ENCODE results near the gene AURKAIP1.
A peak's percentile ranks its signal among the peaks of the same experiment; 100 is the strongest.

Gene AURKAIP1

DNA sequence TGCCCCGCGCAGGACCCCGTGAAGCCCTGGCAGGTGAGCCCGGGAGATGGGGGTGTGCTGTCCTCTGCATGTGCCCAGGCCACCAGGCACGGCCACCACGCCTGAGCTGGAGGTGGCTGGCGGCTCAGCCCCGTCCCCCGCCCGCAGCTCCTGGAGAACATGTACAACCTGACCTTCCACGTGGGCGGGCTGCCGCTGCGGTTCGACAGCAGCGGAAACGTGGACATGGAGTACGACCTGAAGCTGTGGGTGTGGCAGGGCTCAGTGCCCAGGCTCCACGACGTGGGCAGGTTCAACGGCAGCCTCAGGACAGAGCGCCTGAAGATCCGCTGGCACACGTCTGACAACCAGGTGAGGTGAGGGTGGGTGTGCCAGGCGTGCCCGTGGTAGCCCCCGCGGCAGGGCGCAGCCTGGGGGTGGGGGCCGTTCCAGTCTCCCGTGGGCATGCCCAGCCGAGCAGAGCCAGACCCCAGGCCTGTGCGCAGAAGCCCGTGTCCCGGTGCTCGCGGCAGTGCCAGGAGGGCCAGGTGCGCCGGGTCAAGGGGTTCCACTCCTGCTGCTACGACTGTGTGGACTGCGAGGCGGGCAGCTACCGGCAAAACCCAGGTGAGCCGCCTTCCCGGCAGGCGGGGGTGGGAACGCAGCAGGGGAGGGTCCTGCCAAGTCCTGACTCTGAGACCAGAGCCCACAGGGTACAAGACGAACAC is 42.1 kb downstream of the AURKAIP1 start:
- no peak for DNase-seq (ENCODE audit: low spot score)

DNA sequence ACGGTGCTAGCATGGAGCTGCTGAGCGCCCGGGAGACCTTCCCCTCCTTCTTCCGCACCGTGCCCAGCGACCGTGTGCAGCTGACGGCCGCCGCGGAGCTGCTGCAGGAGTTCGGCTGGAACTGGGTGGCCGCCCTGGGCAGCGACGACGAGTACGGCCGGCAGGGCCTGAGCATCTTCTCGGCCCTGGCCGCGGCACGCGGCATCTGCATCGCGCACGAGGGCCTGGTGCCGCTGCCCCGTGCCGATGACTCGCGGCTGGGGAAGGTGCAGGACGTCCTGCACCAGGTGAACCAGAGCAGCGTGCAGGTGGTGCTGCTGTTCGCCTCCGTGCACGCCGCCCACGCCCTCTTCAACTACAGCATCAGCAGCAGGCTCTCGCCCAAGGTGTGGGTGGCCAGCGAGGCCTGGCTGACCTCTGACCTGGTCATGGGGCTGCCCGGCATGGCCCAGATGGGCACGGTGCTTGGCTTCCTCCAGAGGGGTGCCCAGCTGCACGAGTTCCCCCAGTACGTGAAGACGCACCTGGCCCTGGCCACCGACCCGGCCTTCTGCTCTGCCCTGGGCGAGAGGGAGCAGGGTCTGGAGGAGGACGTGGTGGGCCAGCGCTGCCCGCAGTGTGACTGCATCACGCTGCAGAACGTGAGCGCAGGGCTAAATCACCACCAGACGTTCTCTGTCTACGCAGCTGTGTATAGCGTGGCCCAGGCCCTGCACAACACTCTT is 42.8 kb downstream of the AURKAIP1 start:
- no peak for DNase-seq (ENCODE audit: low spot score)

DNA sequence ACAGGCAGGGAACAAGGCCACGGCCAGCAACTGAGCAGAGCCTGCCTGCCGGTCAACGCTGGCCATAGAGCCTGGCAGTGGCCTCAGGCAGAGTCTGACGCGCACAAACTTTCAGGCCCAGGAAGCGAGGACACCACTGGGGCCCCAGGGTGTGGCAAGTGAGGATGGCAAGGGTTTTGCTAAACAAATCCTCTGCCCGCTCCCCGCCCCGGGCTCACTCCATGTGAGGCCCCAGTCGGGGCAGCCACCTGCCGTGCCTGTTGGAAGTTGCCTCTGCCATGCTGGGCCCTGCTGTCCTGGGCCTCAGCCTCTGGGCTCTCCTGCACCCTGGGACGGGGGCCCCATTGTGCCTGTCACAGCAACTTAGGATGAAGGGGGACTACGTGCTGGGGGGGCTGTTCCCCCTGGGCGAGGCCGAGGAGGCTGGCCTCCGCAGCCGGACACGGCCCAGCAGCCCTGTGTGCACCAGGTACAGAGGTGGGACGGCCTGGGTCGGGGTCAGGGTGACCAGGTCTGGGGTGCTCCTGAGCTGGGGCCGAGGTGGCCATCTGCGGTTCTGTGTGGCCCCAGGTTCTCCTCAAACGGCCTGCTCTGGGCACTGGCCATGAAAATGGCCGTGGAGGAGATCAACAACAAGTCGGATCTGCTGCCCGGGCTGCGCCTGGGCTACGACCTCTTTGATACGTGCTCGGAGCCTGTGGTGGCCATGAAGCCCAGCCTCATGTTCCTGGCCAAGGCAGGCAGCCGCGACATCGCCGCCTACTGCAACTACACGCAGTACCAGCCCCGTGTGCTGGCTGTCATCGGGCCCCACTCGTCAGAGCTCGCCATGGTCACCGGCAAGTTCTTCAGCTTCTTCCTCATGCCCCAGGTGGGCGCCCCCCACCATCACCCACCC is 43.7 kb downstream of the AURKAIP1 start, which contains the start of gene TAS1R3:
TAS1R3 (plus strand) TSS at position 213 of the 898 bp plus-strand sequence; CDS start at position 279, 66 bp downstream.
- no peak for DNase-seq (ENCODE audit: low spot score)

DNA sequence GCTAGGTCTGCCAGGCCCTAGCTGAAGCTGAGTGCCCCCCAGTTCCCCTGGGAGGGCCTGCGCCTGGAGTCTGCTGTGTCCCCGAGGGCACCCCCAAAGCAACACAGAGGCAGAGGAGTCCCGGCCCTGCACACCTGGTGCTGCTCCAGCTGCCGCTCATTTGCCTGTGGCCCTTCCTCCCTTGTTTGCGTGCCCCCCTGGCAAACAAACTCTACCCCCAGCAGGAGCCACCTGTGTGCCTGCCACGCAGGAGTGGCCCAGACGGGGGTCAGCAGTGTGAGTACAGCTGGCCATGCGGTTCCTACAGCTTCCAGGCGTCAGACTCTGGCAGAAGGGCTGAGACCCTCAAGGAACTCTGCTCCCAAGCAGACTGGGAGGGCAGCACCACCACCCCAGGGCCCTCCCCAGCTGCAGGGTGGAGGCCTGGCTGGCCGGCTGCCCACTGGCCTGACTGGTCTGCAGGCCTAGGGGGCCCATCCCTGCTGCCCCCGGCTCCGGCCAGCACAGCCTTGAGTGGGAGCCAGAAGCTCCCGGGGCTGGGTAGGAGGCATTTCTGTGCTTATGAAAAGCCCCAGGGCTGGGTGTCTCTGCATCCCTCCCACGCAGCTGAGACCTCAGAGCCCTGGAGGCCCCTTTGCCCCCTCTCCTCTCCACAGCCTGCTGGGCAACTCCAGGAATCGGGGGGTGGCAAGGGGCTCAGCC is 44.5 kb downstream of the AURKAIP1 start:
- DNase-seq (ENCODE audit: low spot score): no peak

DNA sequence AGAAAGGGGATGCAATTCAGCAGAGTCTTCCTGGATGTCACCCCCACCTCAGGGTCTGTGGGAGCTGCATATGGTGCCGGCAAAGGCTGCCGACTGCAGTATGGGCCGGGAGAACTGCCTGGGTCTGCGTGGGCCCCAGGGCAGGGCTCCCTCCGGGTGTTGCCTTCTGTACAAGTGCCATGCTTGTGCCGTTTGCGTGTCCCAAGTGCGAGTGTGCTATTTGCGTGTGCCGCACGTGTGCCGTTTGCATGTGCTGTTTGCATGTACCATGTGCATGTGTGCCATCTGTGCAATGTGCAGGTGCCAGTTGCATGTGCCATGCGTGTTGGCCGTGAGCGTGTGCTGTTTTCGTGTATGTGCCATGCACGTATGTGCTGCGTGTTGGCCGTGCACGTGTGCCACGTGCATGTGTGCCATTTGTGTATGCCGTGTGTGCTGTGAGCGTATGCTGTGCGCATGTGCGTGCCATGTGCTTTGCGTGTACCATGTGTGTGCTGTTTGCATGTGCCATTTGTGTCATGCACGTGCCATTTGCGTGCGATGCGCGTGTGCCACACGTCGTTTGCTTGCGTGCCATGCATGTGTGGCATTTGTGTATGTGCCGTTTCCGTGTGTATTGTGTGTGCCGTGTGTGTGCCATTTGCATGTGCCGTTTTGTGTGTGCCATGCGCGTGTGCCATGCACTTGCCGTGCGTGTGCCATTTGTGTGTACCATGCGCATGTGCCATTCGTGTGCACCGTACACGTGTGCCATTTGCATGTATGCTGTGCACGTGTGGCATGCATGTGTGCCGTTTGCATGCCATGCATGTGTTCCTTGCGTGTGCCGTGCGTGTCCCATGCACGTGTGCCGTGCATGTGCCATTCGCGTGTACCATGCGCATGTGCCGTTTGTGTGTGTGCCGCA is 45.5 kb downstream of the AURKAIP1 start:
- no peak for DNase-seq (ENCODE audit: low spot score)

DNA sequence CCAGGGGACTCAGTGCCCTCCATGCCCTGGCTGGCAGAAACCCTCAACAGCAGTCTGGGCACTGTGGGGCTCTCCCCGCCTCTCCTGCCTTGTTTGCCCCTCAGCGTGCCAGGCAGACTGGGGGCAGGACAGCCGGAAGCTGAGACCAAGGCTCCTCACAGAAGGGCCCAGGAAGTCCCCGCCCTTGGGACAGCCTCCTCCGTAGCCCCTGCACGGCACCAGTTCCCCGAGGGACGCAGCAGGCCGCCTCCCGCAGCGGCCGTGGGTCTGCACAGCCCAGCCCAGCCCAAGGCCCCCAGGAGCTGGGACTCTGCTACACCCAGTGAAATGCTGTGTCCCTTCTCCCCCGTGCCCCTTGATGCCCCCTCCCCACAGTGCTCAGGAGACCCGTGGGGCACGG is 46.8 kb downstream of the AURKAIP1 start:
- no peak for DNase-seq (ENCODE audit: low spot score)

DNA sequence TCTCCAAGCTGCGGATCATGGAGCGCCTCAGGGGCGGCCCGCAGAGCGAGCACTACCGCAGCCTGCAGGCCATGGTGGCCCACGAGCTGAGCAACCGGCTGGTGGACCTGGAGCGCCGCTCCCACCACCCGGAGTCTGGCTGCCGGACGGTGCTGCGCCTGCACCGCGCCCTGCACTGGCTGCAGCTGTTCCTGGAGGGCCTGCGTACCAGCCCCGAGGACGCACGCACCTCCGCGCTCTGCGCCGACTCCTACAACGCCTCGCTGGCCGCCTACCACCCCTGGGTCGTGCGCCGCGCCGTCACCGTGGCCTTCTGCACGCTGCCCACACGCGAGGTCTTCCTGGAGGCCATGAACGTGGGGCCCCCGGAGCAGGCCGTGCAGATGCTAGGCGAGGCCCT is 47.7 kb downstream of the AURKAIP1 start:
- DNase-seq (ENCODE audit: low spot score): no peak

DNA sequence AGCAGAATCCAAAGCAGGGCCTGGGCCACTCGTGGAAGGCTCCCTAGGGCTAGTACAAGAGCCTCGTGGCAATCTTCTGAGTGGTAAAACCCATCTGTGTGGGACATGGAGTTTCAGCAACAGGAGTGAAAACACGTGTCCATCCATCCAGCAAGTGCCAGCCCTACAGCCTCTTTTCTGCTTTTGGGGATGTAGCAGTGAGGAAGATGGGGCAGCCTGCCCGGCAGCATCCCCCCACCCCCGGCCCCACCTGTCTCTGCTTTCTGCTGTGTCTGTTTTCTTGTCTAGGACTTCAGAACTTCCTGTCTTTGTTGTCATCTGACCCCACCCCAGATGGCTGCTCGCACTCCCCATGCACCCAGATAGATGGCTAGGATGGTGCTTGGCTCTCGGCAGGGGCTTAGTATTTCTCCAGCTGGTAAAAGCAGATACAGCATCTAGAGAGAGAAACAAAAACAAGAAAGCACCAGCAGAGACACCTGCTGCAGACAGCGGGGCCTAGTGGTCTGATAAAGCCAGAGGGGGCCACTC is 48.9 kb downstream of the AURKAIP1 start:
- no peak for DNase-seq (ENCODE audit: low spot score)

DNA sequence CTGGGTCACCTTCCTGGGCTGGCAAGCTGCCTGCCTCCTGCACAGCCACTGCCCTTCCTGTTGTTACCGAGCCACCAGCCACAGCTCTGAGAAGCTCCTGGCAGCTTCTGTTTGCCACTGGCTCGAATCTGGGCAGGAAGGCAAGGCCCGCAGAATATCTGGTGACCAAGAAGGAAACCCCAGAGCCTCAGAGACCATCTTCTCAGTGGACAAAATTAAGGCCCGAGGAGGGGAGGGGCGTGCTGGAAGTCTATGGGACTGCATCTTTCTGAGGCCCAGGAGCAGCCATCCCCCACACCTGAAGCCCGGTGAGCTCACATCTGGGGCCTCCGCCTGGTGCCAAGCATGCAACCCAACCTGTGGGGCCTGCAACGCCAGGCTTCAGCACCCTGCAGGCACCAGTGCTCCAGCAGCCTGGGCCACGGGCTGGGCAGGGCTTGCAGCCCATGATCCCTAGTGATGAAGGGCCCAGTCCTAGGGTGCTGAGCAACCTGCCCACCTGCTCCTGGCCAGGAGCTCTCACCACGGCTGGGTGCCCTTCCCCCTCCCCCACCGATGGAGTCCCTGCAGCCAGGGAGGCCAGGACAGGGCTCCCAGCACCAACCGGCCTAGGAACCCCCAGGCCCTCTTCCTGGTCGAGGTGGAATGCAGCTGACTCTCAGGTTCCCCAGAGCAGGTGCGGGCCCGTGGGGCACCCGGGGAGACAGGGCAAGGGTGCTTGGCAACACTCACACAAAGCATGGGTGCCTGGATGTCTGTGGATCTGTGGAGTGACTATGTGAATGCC is 49.5 kb downstream of the AURKAIP1 start:
- no peak for DNase-seq (ENCODE audit: low spot score)

DNA sequence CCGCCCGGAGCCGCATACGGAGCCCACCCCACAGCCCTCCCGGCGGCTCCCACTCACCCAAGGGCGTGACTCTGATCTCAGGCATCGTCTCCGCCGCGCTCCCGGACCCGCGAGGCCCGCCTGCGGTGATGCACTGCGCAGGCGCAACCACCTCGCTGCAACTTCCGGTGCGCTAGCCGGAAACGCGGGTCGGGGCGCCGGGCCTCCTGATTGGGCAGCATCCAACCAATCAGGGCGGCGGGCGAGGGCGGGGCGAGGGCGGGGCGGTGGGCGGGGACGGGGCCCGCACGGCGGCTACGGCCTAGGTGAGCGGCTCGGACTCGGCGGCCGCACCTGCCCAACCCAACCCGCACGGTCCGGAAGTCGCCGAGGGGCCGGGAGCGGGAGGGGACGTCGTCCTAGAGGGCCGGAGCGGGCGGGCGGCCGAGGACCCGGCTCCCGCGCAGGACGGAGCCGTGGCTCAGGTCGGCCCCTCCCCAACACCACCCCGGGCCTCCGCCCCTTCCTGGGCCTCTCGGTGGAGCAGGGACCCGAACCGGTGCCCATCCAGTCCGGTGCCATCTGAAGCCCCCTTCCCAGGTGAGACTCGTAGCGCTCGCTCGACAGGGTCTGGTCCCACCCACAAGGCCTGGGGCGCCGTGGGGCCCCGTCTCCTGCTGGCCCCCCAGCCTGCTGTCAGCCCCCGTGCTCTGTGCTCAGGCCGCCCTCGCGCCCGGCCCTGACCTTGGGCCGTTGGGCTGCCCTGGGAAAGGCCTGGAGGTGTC is 50.3 kb downstream of the AURKAIP1 start, which contains the start of the genes CPTP and INTS11:
CPTP (plus strand) TSS at position 279 of the 764 bp plus-strand sequence. CDS start 2,109 bp downstream, outside the sequence.
INTS11 (minus strand) TSS at position 137 of the 764 bp plus-strand sequence; CDS start at position 85, 52 bp downstream.
- DNase-seq (ENCODE audit: low spot score): peak; percentile 99

DNA sequence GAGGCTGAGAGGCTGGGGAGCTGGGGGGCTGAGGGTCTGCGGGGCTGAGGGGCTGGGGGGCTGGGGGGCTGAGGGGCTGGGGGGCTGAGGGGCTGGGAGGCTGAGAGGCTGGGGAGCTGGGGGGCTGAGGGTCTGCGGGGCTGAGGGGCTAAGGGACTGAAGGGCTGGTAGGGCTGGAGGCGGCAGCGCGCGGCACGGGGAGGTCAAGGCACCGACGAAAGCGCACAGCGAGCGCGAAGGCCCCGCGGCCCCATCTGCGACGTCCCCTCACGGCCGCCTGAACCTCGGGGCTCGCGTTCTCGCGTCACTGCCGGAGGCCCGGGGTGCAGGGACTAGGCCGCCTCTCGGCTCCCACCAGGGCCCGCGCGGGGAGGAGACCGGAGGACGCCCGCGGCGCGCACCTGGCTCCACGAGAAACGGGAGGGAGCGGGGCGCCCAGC is 50.9 kb downstream of the AURKAIP1 start:
- no peak for DNase-seq (ENCODE audit: low spot score)
